ENCODE results near the gene ACOT6. TPM values are rescaled to one million over a fixed set of nuclear protein-coding genes. Genes with fewer than 3 reads are reported as not detected.

The ACOT6 gene
- total and polyA plus RNA-seq, 2 experiments from 2014 or later: not detected

GRCh38 chr14:73619524-73619923 is 7.2 kb downstream of the ACOT6 start:
- no peaks in the 10 kb centered on the region for H3K9me2 ChIP-seq (replicated peaks; ENCODE audit: insufficient read depth)
- TF ChIP-seq, protein P1, sequence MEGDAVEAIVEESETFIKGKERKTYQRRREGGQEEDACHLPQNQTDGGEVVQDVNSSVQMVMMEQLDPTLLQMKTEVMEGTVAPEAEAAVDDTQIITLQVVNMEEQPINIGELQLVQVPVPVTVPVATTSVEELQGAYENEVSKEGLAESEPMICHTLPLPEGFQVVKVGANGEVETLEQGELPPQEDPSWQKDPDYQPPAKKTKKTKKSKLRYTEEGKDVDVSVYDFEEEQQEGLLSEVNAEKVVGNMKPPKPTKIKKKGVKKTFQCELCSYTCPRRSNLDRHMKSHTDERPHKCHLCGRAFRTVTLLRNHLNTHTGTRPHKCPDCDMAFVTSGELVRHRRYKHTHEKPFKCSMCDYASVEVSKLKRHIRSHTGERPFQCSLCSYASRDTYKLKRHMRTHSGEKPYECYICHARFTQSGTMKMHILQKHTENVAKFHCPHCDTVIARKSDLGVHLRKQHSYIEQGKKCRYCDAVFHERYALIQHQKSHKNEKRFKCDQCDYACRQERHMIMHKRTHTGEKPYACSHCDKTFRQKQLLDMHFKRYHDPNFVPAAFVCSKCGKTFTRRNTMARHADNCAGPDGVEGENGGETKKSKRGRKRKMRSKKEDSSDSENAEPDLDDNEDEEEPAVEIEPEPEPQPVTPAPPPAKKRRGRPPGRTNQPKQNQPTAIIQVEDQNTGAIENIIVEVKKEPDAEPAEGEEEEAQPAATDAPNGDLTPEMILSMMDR (IDR thresholded peaks at IDR 0.05; ENCODE audit: poor library complexity): no peak
- TF ChIP-seq EZH2phosphoT487 (IDR thresholded peaks at IDR 0.05; ENCODE audit: low read depth, severe bottlenecking, unreplicated experiment): no peak
- no peak for TF ChIP-seq EZH2 (IDR thresholded peaks at IDR 0.05; ENCODE audit: borderline replicate concordance)
- no peak overlapping the region for H3K27ac ChIP-seq
- H3K4me2 ChIP-seq: no peak overlapping the region
- H3K4me3 ChIP-seq: no peak overlapping the region
- no peak overlapping the region for H2AFZ ChIP-seq
- no peak for DNase-seq (ENCODE audit: low spot score)
- no peaks in the 10 kb centered on the region for H3K27me3 ChIP-seq
- WGBS (ENCODE audit: low lambda C conversion rate, missing lambda C conversion rate): 96% methylated on average over 1 of the region's 1 CpG
- no peaks in the 10 kb centered on the region for H4K20me1 ChIP-seq (ENCODE audit: insufficient read depth, poor library complexity, severe bottlenecking)
- H3K9me3 ChIP-seq (ENCODE audit: low read depth): no peaks in the 10 kb centered on the region
- no peaks in the 10 kb centered on the region for H3K79me2 ChIP-seq
- H3K36me3 ChIP-seq (replicated peaks; ENCODE audit: insufficient read depth, low read depth): no peaks in the 10 kb centered on the region
- no peaks in the 10 kb centered on the region for H3K4me1 ChIP-seq (ENCODE audit: insufficient read depth)

DNA sequence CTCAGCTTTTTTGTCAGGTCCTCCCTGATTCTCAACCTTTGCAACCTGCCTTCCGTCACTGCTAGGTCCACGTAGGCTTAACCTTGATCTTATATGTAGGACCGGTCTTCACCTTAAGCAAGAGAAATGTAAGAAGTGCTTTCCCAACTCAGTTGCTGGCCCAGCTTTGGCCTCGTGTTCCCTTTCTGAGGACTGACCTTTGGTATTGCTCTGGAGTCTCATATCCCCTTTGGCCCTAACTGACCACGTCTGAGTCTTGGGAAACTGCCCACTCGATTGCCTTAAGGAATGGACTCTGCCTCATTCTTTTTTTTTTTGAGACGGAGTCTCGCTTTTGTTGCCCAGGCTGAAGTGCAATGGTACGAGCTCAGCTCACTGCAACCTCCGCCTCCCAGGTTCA is 8.0 kb downstream of the ACOT6 start:
- H2AFZ ChIP-seq: no peak overlapping the region
- H4K20me1 ChIP-seq (ENCODE audit: insufficient read depth, poor library complexity, severe bottlenecking): no peaks in the 10 kb centered on the region
- TF ChIP-seq EZH2 (IDR thresholded peaks at IDR 0.05; ENCODE audit: borderline replicate concordance) (no peak), EZH2phosphoT487 (IDR thresholded peaks at IDR 0.05; ENCODE audit: low read depth, severe bottlenecking, unreplicated experiment) (no peak)
- TF ChIP-seq, protein P1 (IDR thresholded peaks at IDR 0.05; ENCODE audit: poor library complexity): no peak
- H3K9me3 ChIP-seq (ENCODE audit: low read depth): no peaks in the 10 kb centered on the region
- H3K27me3 ChIP-seq: no peaks in the 10 kb centered on the region
- no peak overlapping the region for H3K4me2 ChIP-seq
- no peaks in the 10 kb centered on the region for H3K36me3 ChIP-seq (replicated peaks; ENCODE audit: insufficient read depth, low read depth)
- H3K4me1 ChIP-seq (ENCODE audit: insufficient read depth): no peaks in the 10 kb centered on the region
- no peak overlapping the region for H3K4me3 ChIP-seq
- 83% methylated on average over 10 of the region's 10 CpGs for WGBS (ENCODE audit: low lambda C conversion rate, missing lambda C conversion rate)
- no peaks in the 10 kb centered on the region for H3K9me2 ChIP-seq (replicated peaks; ENCODE audit: insufficient read depth)
- H3K79me2 ChIP-seq: no peaks in the 10 kb centered on the region
- DNase-seq (ENCODE audit: low spot score): no peak
- no peak overlapping the region for H3K27ac ChIP-seq

DNA sequence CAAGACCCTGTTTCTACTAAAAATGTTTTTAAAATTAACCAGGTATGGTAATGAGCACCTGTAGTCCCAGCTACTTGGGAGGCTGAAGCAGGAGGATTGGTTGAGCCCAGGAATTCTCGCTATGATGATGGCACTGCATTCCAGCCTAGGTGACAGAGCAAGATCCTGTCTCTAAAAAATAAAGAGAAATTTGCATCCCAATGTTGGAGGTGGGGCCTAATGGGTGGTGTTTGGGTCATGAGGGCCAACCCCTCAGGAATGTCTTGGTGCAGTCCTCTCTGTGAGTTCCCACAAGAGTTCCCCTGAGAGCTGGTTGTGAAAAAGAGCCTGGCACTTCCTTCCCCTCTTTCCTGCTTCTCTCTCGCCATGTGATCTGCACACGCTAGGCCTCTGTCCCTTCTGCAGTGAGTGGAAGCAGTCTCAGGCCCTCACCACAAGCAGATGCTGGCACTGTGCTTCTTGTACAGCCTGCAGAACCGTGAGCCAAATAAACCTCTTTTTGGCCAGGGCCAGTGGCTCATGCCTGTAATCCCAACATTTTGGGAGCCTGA is 11.3 kb downstream of the ACOT6 start:
- Histone ChIP-seq H3K36me3 (replicated peaks; ENCODE audit: insufficient read depth, low read depth) (no peaks in the 10 kb centered on the region), H3K4me1 (ENCODE audit: insufficient read depth) (no peaks in the 10 kb centered on the region), H2AFZ (no peak overlapping the region), H3K27ac (no peak overlapping the region), H4K20me1 (ENCODE audit: insufficient read depth, poor library complexity, severe bottlenecking) (no peaks in the 10 kb centered on the region), H3K4me2 (no peak overlapping the region), H3K27me3 (no peaks in the 10 kb centered on the region), H3K79me2 (no peaks in the 10 kb centered on the region), H3K4me3 (no peak overlapping the region), H3K9me2 (replicated peaks; ENCODE audit: insufficient read depth) (no peaks in the 10 kb centered on the region), H3K9me3 (ENCODE audit: low read depth) (no peaks in the 10 kb centered on the region)
- 95% methylated on average over 4 of the region's 4 CpGs for WGBS (ENCODE audit: low lambda C conversion rate, missing lambda C conversion rate)
- no peak for DNase-seq (ENCODE audit: low spot score)
- TF ChIP-seq EZH2phosphoT487 (IDR thresholded peaks at IDR 0.05; ENCODE audit: low read depth, severe bottlenecking, unreplicated experiment) (no peak), EZH2 (IDR thresholded peaks at IDR 0.05; ENCODE audit: borderline replicate concordance) (no peak)
- TF ChIP-seq, protein P1 (IDR thresholded peaks at IDR 0.05; ENCODE audit: poor library complexity): no peak

Data from hepatocyte (in vitro differentiated cells).